GM12892 (cell line): ENCODE data around the gene OMG.

Experiments used
- POLR2AphosphoS5 ChIP-seq: IDR thresholded peaks from 2 replicates; pipeline ENCODE4 v1.6.1; 2011; ENCODE audit warnings: low read depth, low read length, control low read depth
- TAF1 ChIP-seq: IDR thresholded peaks from 2 replicates; pipeline ENCODE4 v1.6.1; 2011; ENCODE audit warnings: low read depth, mild to moderate bottlenecking, control low read depth, low read length, borderline replicate concordance

GRCh38 chr17:31308372-31309334 is 11.6 kb upstream of the OMG start:
- TF ChIP-seq TAF1 = no peak
- TF ChIP-seq POLR2AphosphoS5 = no peak; the same call in 1 of the 2 replicates
